GM21619 (cell line): Measurements from ENCODE around the gene KRT82.
"Not testable (repeated sequence)": the region's sequence is repeated elsewhere in the genome, so short reads cannot be mapped to it uniquely, and the experiment has no call there.

Experiments
- ATAC-seq: cut with Tn5 transposase; IDR thresholded peaks from one replicate; pipeline ENCODE4 v1.9.1; 2021; ENCODE audit not compliant: unreplicated experiment

Gene KRT82

DNA sequence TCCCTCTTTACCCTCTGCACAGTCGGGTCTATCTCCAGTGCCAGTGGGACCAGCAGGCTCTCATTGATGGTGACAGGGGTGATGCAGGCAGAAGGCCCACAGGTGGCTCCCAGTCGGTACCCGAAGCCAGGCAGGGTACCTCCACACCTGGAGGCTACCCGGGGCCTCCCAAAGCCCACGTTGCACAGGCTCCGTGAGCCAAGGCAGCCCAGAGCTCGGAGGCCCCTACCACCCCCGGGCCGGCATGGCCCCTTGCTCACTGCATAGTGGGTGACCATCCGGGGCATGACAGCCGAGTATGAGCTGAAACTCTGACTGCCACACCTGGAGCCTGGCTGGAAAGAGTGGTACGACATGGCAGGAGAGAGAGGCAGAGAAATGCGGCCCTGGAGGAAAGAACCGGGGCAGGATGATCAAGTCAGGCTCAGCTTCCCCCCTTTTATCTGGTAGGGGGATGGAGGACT, at the start of gene KRT82:
TSS of gene KRT82 (minus strand) at position 414 of the 464 bp plus-strand sequence. CDS start at position 356, 58 bp downstream.
- no peak for ATAC-seq

DNA sequence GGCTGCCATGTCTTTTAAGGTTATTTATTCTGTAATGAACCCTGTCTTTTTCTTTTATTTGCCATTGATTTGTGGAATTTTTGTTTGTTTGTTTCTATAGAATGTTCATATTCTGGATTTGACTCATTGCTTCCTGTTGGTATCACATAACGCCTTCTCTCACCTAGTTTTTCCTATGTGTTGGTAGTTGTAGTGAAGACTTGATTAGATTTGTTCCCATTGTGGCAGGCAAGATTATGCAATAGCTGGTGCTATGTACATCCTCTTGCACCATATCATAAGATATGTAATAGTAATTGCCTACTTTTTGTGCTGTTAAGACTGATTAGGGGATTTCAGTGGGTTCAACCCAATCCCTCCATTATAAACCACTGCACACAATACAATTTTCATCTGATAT, 49.7 kb upstream of the KRT82 start:
- no peak for ATAC-seq

DNA sequence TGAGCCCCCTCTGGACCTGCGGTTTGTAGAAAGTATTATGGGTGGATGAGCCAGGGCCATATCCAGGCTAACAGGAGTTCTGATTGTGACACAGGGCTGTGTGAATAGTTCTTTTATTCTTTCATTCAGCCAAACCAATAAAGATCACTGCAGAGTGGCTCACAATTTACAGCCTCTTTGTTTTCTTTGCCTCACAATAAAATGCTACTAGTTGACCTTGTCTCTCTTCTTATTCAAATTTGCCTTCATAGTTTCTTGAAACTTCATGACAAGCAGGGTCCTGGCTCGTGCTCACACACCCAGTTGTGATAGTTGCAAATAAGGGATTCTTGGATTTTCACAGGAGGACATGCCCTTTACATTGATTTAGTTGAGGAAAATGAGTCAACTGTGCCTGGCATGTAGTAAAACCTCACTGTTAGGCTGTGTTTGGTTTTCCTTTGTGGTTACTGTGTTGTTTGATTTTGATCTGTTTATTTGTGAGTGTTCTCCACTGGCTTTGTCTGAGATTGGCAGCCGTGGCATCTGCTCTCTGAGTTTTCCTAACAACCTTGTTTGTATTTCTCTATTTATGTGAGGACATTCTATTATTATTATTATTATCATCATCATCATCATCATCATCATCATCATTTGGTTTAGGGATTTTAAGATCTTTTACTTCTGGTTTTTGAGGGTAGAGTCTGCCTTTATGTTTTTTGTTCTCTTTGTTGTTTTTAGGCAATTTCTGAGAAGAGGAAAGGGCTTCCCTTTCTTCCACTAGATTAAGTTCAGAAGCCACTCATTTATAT, 48.5 kb upstream of the KRT82 start:
- ATAC-seq: no peak

DNA sequence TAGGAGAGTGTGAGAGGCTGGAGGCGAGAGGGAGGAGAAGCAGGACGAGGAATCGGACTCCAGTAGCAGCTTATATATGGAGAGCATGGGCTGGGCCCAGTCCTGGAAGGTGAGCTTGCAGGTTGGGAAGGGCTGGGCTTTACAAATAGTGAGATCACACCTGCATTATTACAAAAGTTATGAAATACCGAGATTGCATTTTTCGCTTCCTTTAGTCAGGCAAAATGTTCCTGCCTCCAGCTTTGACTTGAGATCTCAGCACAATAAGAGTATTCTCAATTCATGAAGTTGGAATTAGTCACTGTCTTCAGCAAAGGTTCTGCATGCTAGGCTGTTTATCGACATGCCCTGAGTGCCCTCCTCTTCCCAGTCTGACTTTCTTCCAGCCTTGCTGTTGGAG, 46.0 kb upstream of the KRT82 start, which contains the start of gene KRT6B:
TSS of gene KRT6B (minus strand) at position 46 of the 400 bp plus-strand sequence. CDS start 68 bp downstream, outside the sequence.
- ATAC-seq: no peak

DNA sequence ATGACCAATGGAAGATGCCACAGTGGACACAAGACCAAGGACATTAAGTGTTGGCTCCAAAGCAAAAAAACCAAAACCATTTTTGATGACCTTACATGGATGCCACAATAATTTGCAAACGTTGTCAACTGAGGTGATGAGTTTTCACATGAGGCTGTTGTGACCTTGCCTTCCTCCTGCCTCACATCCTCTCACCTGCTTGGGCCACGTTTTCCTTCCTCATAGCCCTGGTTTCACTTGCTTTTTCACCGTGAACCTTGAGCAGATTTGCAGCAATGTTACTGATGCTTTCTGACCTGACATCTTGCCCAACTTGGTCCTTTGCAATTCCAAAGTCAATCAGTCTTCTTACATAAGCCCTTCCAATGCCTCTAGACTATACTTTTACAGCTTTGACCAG, 42.1 kb upstream of the KRT82 start:
- no peak for ATAC-seq

DNA sequence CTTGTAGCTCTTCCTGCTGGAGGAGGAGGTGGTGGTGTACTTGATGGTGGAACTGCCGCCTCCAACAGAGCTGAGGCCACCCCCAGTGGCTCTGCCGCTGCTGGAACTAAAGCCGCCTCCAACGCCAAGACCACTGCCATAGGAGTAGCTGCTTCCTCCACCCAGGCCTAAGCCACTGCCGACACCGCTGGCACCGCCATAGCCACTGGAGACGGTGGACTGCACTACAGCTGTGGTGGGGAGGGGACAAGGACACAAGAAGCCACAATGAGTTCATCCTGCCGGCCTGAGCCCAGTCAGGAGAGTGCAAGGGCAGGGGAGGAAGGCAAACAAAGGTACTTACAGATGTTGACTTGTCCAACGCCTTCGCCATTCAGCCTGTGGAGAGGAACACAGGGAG, 41.1 kb upstream of the KRT82 start:
- ATAC-seq: not testable (repeated sequence)

DNA sequence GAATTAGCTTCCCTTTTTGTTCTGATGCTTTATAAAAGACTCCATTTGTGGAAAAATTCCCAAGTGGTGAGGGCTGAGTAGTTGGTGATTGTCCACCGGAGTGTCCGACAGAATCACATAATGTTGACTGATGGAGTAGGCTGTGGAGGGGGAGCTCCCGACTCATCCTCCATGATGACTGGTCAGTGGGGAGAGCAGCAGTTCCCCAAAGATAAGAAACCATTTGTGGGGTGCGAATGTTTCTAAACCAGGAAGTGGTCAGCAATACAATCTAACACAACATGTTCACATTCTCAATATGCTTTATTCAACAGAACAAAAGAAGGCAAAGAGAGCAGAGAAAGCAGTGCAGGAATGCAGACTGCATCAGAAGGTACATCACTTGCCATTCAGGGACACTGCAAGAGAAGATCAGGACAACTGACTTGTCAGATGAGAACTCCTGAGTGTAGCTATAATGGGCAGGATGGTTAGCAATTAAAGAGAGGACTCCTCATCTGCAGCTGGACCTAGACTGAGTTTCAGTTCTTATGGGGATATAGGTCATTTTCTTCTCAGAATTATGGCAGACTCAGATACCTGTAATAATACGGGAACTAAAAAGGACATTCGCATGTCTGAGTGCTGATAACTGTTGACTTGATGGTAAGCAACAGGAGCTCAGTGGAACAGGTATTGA, 40.4 kb upstream of the KRT82 start:
- no peak for ATAC-seq

DNA sequence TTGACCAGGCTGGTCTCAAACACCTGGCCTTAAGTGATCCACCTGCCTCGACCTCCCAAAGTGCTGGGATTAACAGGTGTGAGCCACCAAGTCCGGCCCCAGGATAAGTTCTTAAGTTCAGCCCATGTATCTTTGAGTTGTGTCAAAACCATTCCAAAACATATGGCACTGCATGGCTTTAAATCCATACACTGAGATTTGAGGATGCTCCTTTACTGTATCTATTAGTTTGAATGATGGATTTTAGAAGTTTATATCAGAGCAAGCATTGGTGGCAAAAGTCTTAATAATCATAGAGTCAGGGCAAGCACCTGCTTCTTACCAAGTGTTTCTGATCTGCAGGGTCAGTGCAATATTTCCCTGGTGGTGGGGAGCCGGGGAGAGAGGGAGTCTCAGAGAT, 39.7 kb upstream of the KRT82 start:
- no peak for ATAC-seq

DNA sequence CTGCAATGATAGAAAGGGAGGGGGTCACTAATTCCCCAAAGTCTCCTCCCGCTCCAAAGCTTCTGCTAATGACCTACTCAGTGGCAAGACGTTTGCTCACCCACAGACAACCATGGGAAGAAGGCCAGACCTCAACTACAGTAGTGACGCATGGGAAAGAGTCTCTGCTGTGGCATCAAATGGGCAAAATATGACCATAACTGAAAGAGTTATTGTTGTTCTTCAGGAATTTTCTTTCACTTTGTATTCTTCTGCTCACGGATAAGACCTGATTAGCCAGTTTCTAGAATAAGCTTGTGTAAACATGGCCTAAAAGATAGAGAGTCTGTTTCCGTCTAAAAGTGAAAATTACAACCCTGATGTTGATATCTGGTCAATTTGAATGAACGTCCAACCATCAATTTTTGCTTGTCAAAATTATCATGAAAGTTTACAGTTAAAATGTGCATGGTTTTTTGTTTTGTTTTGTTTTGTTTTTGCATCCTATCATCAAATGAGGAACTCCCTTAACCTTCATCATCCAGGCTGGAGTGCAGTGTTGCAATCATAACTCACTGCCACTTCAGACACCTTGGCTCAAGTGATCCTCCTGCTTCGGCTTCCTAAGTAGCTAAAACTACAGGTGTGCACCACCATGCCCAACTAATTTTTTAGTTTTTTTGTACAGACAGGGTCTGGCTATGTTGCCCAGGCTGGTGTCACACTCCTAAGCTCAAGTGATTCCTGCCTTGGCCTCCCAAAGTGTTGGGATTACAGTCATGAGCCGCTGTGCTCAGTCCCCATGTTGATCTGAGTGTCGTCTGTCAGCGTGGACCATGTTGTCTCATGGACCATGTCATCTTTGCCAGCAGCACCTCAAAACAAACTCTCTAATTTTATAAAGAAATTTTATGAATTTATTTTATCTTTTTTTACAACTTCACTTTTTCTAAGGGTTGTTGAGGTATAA, 38.8 kb upstream of the KRT82 start:
- no peak for ATAC-seq

DNA sequence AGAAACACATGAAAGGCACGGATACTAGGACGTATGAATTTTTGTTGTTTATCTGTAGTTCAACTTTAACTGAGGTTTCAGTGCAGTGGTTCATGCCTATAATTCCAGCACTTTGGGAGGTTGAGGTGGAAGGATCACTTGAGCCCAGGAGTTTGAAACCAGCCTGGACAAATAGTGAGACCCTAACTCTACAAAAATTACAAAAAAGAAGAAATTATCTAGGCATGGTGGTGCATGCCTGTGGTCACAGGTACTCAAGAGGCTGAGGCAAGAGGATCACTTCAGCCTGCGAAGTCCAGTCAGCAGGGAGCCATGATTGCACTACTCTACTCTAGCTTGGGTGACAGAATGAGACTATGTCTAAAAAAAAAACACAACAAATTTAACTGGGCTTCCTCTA, 37.8 kb upstream of the KRT82 start:
- ATAC-seq: no peak

DNA sequence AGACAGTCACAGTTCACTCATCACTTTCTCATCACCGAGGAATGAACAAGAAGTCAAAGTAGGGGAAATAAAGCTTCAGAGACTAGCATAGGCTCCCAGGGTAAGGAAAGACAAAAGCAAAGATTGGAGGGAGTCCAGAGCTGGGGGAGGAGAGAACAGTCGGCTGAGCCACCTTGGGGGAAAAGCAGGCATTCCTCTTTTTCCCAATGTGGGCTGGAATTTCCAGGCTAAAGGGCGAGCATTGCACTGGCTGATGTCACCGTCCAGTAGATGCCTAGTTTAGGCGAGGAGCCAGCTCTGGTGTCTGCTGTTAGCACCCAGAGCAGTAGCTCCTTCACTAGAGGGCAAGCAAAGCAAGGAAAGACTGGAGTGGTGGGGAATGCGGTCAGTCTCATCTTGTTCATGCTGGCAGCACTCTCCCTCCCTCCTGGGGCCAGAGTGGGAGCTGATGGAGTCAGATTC, 36.5 kb upstream of the KRT82 start:
- no peak for ATAC-seq

DNA sequence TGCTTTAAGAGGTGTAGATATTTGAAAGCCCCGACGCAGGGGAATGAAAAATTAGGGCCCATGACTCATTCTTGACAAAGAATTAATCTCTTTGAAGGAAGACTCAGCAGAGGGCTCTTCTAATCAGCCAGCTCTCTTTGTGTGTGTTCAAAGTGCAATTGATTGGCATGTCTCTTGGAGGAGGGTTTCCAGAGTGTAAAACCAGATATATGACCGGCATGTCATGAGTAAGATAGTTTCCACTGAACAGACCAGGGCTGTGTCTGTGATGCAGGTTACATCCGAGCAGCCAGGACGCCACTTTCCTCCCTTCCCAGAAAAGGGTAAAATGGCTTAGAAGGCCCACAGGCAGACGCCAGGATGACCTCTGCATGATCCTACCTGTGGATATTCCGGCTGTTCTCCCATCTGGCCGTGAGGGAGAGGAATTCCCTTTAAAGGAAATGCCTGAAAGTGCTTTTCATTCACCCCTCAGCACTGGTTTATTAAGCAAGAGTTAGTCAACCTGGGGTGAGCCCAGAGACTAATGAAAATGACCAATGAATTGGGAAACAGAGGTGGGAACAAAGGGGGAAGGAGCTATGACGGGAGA, 35.3 kb upstream of the KRT82 start:
- ATAC-seq: no peak

DNA sequence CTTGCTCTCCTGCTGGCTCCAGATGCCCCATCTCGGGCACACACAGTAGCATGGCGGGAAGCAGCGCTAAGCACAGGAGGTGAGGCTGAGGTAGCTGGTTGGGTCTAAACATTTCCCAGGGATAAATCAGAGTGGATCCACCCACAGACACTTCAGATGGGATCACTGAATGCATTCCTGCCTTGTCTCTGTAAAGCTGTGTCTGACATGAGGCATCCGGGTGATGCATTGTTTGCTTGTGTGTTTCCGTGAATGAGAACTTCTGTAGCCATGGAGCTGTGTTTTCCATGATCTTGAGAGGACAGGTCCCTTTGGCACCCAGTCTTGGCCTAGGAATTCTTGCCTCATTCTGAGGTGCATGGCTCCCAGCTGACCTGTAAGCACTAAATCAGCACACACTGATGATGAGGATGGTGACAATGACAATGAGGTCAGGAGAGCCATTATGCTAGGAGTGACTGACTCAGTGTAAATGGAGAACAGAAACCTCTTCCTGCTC, 34.7 kb upstream of the KRT82 start:
- no peak for ATAC-seq

DNA sequence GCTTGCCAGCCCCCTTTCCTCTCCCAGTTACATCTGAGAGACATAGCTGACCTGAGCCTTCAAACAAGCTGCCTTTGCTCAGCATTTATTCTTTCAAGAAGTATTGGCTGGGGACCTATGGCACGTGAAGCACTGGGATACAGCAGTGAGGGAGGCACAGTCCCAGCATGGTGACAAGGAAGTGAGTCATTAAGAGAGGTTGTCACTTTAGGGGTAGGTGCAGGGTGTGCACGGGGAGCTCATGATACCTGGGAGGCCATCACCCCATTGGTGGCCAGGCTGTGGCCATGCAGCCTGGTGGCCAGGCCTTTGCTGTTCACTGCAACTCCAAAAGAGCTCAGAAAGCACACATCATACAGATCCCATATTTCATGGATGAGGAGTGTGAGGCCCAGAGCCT, 33.7 kb upstream of the KRT82 start:
- no peak for ATAC-seq

DNA sequence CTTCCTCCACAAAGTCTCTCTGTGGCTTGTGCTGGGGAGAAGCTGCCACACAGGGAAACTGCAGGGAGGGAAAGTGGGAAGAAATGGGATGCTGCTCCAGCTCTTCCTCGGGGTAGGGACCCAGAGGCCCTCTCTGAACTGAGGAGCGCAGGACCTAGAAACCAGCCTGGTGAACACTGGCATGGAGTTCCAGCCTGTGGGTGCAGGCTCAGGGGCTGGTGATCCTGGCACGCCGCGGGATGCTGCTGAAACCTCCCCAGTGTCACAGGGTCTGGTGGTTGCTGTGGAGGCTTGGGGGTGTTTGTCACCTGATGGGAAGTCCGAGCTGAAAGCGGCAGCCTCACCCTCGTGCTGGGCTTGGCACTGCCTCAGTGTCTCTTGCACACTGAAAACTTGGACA, 33.3 kb upstream of the KRT82 start:
- ATAC-seq: no peak

DNA sequence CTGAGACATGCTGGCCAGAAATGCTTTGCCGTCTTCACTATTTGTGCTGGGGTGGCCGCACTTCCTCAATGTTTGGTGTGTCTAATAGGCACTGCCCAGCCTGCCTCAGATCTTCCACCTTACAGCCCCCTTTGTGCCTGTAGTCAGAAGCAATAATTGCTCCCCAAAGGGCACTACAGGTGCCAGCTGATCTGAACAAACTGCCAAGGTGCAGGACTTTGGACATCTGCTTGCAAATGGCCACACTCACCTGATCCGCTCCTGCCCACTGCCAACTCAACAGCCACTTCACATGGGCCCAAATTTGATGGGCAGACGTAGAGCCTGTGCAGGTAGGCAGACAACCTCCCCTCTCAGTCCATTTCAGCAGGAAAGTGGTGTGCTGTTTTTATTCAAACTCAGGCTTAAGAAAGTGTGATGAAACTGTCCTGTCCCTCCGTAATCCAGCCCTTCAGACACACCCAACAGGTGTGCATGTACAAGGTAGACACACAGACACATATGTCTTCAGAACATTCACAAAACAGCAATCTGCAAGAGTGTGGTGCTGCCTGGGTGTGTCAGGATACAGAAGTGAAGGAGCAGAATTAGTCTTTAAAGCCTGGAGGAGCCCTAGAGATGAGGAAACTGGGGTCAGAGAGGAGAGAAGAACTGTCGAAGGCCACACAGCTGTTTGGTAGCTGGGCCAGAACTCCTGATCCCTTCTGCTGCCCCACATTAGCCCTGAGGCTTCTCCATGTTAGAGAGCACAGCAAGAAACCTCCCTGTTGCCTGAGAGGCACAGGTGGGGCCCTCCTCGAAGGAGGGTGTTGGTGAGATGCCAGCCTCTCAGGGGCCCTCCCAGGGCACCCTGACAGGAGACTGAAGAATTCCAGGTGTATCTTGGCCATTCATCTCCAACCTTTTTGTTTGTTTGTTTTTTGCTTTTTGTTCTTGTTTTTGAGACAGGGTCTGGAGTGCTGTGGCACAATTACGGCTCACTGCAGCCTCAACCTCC, 32.5 kb upstream of the KRT82 start:
- ATAC-seq: no peak

DNA sequence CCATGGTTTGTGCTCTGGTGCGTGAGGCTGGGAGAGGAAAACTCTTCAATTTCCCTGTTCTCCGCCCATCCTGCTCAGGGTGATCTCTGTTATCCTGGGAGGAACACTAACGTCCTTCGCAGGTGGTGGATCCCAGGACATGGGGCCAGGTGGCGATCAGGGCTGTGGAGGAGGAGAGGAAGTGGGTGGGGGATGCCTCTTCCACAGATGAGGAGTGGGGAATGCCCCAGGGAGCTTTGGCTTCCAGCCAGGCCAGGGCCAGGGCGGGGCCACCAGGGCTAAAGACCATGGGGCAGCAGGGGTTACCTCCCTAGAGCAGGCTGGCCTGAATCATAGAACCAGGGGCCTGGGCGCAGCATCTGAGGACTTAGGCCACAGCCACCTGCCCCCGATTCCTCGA, 31.4 kb upstream of the KRT82 start:
- no peak for ATAC-seq

DNA sequence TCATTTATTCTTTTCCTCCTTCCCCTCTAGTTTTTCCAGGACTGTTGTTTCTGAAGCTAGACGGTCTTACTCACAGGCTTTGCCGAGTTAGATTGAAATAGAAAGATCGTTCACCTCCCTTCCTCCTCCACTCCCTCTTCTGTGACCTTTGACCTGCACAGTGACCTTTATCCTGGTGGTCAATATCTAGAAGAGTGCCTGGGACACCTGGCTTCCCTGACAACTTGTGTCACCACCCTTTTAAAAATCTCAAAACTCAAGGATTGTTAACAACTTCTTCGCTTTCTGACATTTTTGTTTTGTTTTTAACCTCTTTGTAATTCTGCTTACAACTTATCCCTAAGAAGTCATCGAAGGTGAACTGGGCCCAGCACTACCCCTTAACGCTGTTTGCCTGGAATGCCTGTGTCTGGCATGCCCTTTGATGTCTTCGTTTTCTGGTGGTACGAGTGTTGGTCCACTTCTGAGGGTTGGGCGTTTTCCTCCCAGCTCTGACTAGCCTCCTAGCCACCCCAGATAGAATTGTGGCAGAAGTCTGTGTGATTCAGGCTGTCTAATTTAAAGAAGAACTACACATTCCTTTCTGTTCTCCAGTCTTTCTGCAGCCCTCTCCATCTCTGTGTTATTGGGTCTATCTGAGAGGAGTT, 30.8 kb upstream of the KRT82 start:
- no peak for ATAC-seq
